Chondrocyte (in vitro differentiated cells): ENCODE results near the gene BTD. TPM values are rescaled to one million over a fixed set of nuclear protein-coding genes. Genes with fewer than 3 reads are reported as not detected.

Source experiments
- DNase-seq: peaks from one replicate; pipeline ENCODE4 v3.0.0; 2021; ENCODE audit warnings: mixed read lengths, low spot score
- H3K27ac Mint-ChIP-seq: one replicate; pipeline ENCODE4 v1.8.0; 2021; ENCODE audit warnings: mild to moderate bottlenecking, moderate library complexity, mixed read lengths; ENCODE audit not compliant: unreplicated experiment
- H3K27me3 Mint-ChIP-seq: 2 replicates; pipeline ENCODE4 v1.8.0; 2021; ENCODE audit warnings: low read depth, mixed read lengths
- H3K36me3 Mint-ChIP-seq: 2 replicates; pipeline ENCODE4 v1.8.0; 2021; ENCODE audit warnings: low read depth, mixed read lengths
- H3K4me1 Mint-ChIP-seq: 2 replicates; pipeline ENCODE4 v1.8.0; 2021; ENCODE audit warnings: low read depth, mild to moderate bottlenecking, mixed read lengths
- H3K4me3 Mint-ChIP-seq: one replicate; pipeline ENCODE4 v1.8.0; 2021; ENCODE audit warnings: mild to moderate bottlenecking, moderate library complexity, mixed read lengths; ENCODE audit not compliant: unreplicated experiment
- H3K9me3 Mint-ChIP-seq: 2 replicates; pipeline ENCODE4 v1.8.0; 2021; ENCODE audit warnings: low read depth, mixed read lengths
- CTCF ChIP-seq: fragments of 200-600 bp; sonication (generic); IDR thresholded peaks from 2 replicates; pipeline ENCODE4 v1.5.0; 2021; ENCODE audit warnings: antibody characterized with exemption, mild to moderate bottlenecking, moderate library complexity
- total RNA-seq: library from RNA; stranded (reverse); gene quantifications from 3 replicates; pipeline ENCODE4 v1.2.1, GENCODE V29; 2021

Gene BTD
- total RNA-seq, 1 donor from 2014 or later = 19.2 TPM

GRCh38 chr3:15558581-15558980, 43.0 kb upstream of the BTD start:
- Mint-ChIP-seq H3K36me3 (peaks cover 12% of the 10 kb centered on the region), H3K27ac (no peak overlapping the region), H3K4me3 (no peak overlapping the region), H3K4me1 (peaks cover 5% of the 10 kb centered on the region), H3K9me3 (no peaks in the 10 kb centered on the region), H3K27me3 (no peaks in the 10 kb centered on the region)
- no peak for DNase-seq
- TF ChIP-seq CTCF = no peak

- Mint-ChIP-seq H3K27ac (no peak overlapping the region), H3K27me3 (no peaks in the 10 kb centered on the region), H3K4me1 (peaks cover 3% of the 10 kb centered on the region), H3K4me3 (no peak overlapping the region), H3K36me3 (peaks cover 19% of the 10 kb centered on the region), H3K9me3 (no peaks in the 10 kb centered on the region)
- no peak for DNase-seq
- no peak for TF ChIP-seq CTCF
Observed at GRCh38 chr3:15562560-15562959, 39.0 kb upstream of the BTD start.

- no peak overlapping the region for H3K27ac Mint-ChIP-seq
- H3K4me1 Mint-ChIP-seq = no peaks in the 10 kb centered on the region
- DNase-seq = no peak
- no peak overlapping the region for H3K4me3 Mint-ChIP-seq
- H3K27me3 Mint-ChIP-seq = no peaks in the 10 kb centered on the region
- TF ChIP-seq CTCF = no peak
- H3K36me3 Mint-ChIP-seq = peaks cover 24% of the 10 kb centered on the region
- no peaks in the 10 kb centered on the region for H3K9me3 Mint-ChIP-seq
Observed at GRCh38 chr3:15563190-15563589, 38.4 kb upstream of the BTD start.

GRCh38 chr3:15572138-15572537, 29.4 kb upstream of the BTD start:
- no peak for DNase-seq
- Mint-ChIP-seq H3K36me3 (peaks cover 16% of the 10 kb centered on the region), H3K27me3 (no peaks in the 10 kb centered on the region), H3K27ac (no peak overlapping the region), H3K4me1 (no peaks in the 10 kb centered on the region), H3K9me3 (no peaks in the 10 kb centered on the region), H3K4me3 (no peak overlapping the region)
- no peak for TF ChIP-seq CTCF

GRCh38 chr3:15575446-15575845, 26.1 kb upstream of the BTD start:
- H3K36me3 Mint-ChIP-seq = peaks cover 21% of the 10 kb centered on the region
- peaks cover 14% of the 10 kb centered on the region for H3K4me1 Mint-ChIP-seq
- DNase-seq = no peak
- H3K27ac Mint-ChIP-seq = no peak overlapping the region
- H3K9me3 Mint-ChIP-seq = no peaks in the 10 kb centered on the region
- H3K4me3 Mint-ChIP-seq = no peak overlapping the region
- no peaks in the 10 kb centered on the region for H3K27me3 Mint-ChIP-seq
- TF ChIP-seq CTCF = no peak
